Measurements from ENCODE around the gene SPTBN2. TPM values are rescaled to one million over a fixed set of nuclear protein-coding genes. Genes with fewer than 3 reads are reported as not detected.

SPTBN2 gene
- total RNA-seq, 1 donor from 2014 or later, result 6.6 TPM

GRCh38 chr11:66707486-66707885 is 21.5 kb downstream of the SPTBN2 start:
- ATAC-seq (no peak), DNase-seq (ENCODE audit: low spot score) (no peak)
- intact Hi-C loops (cut with DNase I), result no loop called here

DNA sequence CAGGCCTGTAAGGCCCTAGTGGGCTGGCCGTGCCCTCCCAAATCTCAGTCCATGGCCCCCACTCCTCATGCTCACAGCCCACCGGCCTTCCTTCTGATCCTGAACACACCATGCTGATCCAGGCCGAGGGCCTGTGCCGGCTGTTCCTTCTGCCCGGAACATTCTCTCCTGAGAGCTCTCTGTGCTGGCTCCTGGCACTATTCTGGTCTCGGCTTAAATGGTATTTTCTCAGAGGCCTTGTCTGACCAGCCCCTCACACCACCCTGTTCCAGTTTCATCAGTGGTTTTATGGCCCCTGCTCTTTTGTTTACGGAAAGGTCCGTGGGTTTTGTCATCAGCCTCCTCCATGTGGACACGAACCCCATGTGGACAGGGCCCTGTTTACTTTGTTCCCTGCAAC is 22.0 kb downstream of the SPTBN2 start:
- no peak for ATAC-seq
- intact Hi-C loops (cut with DNase I), result no loop called here

DNA sequence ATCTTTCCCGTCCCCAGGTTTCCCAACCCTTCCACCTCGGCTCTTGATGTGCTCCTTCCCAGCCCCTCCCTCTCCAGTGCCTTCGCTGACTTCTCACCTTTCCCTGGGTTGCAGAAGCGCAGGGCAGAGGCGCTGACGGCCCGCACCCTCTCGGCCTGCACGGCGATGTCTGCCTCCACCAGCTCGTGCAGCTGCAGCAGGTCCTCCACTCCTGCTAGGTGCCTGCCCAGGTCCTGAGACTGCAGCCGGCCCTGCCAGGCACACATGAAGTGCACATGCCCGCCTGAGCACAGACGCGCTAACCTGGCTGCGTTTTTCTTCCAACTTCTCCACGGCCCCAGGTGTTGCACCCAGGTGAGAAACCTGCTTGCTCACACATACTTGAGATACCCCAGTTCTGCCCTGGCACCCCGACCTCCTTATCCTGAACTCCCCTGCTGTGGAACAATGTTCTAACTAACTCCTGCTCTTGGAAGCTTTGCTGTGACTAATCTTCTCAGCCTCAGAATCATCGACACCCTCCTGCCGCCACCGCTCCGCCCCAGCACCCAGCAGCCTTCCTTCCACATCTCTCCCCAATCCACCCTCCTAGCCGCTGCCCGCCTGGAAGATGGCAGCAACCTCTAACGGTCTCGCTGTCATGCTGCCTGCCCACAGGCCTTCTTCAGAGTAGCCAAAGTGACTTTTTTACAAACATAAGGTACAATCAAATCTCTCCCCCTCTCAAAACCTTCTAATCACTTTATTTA is 23.3 kb downstream of the SPTBN2 start:
- ATAC-seq (no peak), DNase-seq (ENCODE audit: low spot score) (no peak)
- intact Hi-C loops (cut with DNase I), result no loop called here

More for the DNA sequence above, 22.0 kb downstream of the SPTBN2 start:
- DNase-seq (ENCODE audit: low spot score), result no peak

DNA sequence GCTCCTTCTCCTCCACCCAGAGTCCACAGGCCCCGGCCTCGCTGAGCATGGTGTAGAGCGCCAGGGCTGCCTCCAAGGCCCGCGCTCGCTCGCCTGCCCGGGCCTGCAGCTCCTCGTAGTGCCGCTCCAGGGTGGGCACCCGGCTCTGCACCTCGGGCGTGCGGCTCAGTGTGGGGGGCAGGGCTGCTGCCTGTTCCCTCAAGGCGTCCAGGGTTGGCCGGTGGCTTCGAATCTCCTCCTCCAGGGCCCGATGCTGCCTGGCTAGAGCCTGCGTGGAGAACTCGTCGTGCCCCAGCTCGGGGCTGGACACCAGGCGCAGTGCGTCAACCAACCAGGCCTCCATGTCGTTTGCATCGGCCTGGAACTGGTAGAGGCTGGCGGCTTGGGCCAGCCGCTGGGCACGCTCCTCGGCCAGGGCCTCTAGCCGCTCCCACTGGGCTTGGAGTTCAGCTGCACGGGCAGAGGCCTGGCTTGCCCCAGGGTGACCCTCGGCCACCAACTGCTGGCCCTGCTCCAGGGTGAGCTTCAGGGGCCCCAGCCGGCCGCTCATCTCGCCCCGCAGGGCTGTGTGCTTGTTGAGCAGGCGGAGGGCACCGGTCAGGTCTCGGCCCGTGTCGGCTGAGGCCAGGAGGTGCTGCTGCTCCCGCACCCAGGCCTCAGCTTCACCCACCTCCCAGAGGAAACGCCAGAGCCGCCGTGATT is 24.2 kb downstream of the SPTBN2 start:
- intact Hi-C loops (cut with DNase I), result no loop called here
- ATAC-seq (no peak), DNase-seq (ENCODE audit: low spot score) (no peak)

DNA sequence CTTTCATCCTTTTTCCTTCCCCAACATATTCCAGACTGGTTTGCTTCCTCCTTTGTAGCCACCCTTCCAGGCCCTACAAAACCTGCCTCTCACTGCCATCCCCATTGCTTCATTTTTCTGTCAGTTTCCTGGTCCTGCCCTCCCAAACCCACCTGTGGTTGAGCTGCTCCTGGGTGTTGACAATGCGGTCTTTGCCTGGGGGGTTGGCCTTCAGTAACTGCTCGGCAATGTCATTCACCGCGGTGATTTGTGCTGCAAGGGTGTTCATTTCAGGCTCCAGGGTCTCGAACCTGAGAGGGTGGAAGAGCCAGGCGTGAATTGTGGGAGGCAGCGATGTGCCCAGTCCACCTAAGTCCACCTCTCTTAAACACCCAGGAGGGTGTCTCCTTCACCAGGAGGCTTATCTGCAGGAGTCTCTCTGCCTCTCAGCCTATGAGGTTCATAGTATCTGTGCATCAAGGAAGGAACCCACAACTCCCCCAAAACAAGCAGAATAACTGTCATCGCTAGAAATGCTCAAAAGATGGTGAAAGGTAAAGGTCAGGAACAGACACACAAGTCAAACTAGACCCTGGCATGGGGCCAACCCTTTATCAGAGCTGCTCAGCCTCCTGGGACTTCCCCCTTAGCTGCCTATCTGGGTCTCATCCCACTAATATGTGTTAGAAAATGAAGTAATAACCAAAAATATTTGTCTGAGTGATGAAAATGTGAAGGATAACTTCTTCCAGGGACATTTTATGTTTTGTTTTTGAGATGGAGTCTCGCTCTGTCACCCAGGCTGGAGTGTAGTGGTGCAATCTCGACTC is 27.4 kb downstream of the SPTBN2 start:
- no peak for DNase-seq (ENCODE audit: low spot score)
- no peak for ATAC-seq
- intact Hi-C loops (cut with DNase I), result no loop called here

DNA sequence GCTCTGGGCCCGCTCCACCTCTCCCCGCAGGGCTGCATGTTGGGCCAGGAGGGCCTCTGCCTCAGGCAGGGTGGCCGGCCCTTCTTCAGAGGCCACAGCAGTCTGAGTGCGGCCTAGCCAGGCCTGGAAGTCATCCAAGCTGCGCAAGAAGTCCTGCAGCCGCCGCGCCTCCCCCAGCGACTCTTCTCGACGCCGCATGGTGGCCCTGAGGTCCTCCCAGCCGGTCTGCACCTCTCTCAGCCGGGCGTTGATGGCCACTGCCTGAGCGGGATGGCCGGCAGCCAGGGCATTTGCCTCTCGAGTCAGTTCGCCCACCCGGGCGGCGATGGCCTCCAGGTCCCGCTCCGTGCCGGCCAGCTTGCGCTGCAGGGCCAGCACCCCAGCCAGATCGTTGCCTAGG is 28.3 kb downstream of the SPTBN2 start:
- intact Hi-C loops (cut with DNase I), result no loop called here
- DNase-seq (ENCODE audit: low spot score) (no peak), ATAC-seq (no peak)

DNA sequence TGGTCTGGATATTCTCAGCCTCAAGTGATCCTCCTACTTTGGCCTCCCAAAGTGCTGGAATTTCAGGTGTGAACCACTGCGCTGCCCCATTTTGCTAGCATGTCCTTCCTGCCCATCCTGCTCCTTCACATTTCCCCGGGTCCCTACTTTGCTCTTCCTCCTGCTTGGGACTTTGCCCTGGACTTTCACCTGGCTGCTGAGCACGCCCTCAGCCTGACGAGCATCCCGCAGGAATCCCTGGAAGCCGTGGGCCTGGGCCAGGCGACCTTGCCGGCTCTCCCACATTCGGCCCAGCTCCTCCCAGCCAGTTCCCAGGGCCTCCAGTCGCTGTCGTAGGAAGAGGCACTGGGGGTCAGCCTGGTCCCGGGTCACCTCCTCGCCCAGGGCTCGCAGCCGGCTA is 28.7 kb downstream of the SPTBN2 start:
- ATAC-seq (no peak), DNase-seq (ENCODE audit: low spot score) (no peak)
- intact Hi-C loops (cut with DNase I), result no loop called here

GRCh38 chr11:66698491-66698890 is 30.5 kb downstream of the SPTBN2 start:
- no peak for ATAC-seq
- intact Hi-C loops (cut with DNase I), result loop anchor here (5.0 kb wide), 1 partner anchor 139 kb away; no protein-coding TSS in a partner anchor
- no peak for DNase-seq (ENCODE audit: low spot score)

- ATAC-seq, result no peak
- intact Hi-C loops (cut with DNase I), result loop anchor here (5.0 kb wide), 1 partner anchor 139 kb away; no protein-coding TSS in a partner anchor
- no peak for DNase-seq (ENCODE audit: low spot score)
Observed at GRCh38 chr11:66697988-66698387, 31.0 kb downstream of the SPTBN2 start.

GRCh38 chr11:66696146-66696545 is 32.9 kb downstream of the SPTBN2 start:
- no peak for DNase-seq (ENCODE audit: low spot score)
- ATAC-seq, result no peak
- intact Hi-C loops (cut with DNase I), result loop anchor here (5.0 kb wide), 1 partner anchor 141 kb away; no protein-coding TSS in a partner anchor

DNA sequence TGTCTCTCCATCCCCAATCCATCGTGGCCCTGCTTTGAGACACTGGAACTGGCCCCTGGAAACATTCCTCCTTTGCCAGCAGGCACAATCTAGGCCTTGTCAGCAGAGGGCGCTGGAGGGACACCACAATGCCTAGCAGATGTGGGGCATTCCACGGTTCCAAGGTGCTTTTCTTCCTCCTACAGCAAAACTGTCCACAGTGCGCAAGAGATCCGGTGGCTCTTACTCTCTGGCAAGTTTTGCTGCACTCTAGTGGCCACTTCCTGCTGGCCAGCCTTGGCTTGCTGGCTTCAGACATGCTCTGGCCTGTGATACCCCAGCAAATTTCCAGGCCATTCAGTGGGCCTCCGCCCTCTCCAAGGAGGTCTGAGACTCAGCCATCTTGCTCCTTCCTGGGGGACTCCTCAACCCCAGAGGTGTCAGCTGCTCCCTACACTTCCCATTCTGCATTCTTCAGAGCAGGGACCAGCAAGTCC is 34.2 kb downstream of the SPTBN2 start:
- DNase-seq (ENCODE audit: low spot score) (peak; percentile 92), ATAC-seq (peak; percentile 93)
- intact Hi-C loops (cut with DNase I), result loop anchor here (5.0 kb wide), 1 partner anchor 143 kb away; no protein-coding TSS in a partner anchor

DNA sequence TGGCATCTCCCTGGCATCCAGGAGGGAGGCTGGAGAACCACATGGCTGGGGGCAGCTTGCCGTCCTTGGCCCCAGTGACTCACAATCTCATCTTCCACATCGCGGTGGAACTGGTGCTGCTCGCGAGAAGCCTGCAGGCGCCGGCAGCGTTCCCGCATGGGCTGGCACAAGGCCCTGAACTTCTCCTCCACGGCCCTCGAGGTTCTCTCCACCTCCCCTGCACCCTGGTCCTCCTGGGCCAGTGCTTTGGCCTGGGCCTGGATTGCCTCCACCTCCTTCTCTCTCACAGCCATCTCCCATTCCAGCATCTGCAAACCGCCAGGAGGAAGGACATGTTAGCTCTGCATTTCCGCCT is 35.0 kb downstream of the SPTBN2 start:
- ATAC-seq, result no peak
- DNase-seq (ENCODE audit: low spot score), result no peak
- intact Hi-C loops (cut with DNase I), result no loop called here

- ATAC-seq (no peak), DNase-seq (ENCODE audit: low spot score) (no peak)
- intact Hi-C loops (cut with DNase I), result no loop called here
Observed at GRCh38 chr11:66693356-66694055, 35.5 kb downstream of the SPTBN2 start.

- DNase-seq (ENCODE audit: low spot score) (no peak), ATAC-seq (no peak)
- intact Hi-C loops (cut with DNase I), result no loop called here
Observed at GRCh38 chr11:66692871-66693331, 36.1 kb downstream of the SPTBN2 start.

DNA sequence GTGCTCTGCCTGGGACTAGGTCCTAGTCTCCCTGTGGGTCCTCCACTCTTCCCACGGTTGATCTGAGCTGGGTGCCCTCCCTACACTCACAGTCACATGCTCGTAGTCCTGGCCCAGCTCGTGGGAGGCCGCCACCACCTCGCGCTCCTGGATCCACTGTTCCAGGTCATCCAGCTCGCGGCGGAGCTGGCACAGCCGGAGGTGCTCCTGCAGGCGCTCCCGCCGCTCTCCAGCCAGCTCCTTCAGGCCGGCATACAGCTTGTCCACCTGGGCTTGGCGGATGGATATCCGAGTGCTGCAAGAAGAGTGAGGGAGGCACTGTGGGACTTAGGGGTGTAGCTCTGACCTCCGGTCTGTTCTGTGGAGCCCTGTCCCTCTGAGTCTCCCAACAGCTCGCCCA is 36.6 kb downstream of the SPTBN2 start:
- intact Hi-C loops (cut with DNase I), result no loop called here
- DNase-seq (ENCODE audit: low spot score) (no peak), ATAC-seq (no peak)

GRCh38 chr11:66691311-66691980 is 37.6 kb downstream of the SPTBN2 start:
- intact Hi-C loops (cut with DNase I), result no loop called here
- DNase-seq (ENCODE audit: low spot score) (no peak), ATAC-seq (no peak)

DNA sequence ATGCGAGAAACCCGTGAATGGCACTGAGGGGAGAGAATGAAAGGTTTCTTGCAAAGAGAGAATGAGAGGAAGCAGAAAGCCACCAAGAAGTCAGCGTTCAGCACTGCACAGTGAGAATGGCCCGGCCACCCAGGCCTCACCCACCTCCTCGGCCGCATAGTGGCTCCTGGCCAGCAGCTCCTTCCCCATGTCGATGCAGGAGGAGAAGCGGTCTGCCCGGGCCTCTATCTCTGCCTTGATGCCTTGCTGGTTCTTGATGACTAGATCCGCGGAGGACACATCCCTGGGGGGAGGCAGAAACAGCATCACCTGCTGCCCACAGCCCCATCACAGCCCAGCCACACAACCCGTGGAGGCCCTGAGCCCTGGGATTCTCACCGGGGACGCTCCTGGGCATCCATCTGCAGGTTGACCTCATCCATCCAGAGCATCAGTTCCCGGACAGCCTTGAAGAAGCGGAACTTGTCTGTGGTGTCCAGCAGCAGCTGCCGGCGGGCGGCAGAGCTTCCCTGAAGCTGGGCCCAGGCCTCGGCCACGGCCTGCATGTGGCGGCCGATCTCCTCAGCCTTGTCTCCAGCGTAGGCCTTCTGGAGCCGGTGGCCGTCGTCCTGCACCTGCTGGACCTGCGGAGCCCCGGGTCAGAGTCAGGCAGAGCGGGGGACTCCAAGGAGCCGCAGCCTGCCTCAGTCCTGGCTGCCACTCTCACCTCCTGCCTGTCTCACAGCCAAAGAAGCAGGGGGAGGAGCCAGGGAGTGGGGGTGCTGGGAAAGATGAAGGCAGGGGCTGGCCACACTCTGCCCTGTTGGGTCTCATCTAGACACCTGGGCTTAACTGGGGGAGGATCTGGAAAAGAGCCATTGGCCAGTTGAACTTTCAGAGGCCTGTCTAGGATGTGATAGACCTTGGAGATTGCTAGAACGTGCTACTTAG is 39.1 kb downstream of the SPTBN2 start:
- ATAC-seq (no peak), DNase-seq (ENCODE audit: low spot score) (no peak)
- intact Hi-C loops (cut with DNase I), result no loop called here
